Astrocyte of the spinal cord (primary cell): ENCODE results near the gene TAAR9.

ENCODE experiments used
- DNase-seq: peaks from one replicate; pipeline ENCODE4 v3.0.0; 2011; ENCODE audit warnings: low read depth, low spot score
- H3K4me3 ChIP-seq: 2 replicates; pipeline ENCODE4 v1.5.1; 2011; ENCODE audit warnings: low read depth, mild to moderate bottlenecking, low read length, moderate library complexity
- in situ Hi-C: cut with HindIII; loops from 2 replicates; pipeline ENCODE4 v1.10.0; 2017; ENCODE audit warnings: low sequenced_read_pairs
- TF ChIP-seq, protein P1 (sequence below): IDR thresholded peaks from 2 replicates; pipeline ENCODE4 v1.5.1; 2012; ENCODE audit warnings: low read depth, mild to moderate bottlenecking, low read length, inconsistent platforms

TAAR9 gene

DNA sequence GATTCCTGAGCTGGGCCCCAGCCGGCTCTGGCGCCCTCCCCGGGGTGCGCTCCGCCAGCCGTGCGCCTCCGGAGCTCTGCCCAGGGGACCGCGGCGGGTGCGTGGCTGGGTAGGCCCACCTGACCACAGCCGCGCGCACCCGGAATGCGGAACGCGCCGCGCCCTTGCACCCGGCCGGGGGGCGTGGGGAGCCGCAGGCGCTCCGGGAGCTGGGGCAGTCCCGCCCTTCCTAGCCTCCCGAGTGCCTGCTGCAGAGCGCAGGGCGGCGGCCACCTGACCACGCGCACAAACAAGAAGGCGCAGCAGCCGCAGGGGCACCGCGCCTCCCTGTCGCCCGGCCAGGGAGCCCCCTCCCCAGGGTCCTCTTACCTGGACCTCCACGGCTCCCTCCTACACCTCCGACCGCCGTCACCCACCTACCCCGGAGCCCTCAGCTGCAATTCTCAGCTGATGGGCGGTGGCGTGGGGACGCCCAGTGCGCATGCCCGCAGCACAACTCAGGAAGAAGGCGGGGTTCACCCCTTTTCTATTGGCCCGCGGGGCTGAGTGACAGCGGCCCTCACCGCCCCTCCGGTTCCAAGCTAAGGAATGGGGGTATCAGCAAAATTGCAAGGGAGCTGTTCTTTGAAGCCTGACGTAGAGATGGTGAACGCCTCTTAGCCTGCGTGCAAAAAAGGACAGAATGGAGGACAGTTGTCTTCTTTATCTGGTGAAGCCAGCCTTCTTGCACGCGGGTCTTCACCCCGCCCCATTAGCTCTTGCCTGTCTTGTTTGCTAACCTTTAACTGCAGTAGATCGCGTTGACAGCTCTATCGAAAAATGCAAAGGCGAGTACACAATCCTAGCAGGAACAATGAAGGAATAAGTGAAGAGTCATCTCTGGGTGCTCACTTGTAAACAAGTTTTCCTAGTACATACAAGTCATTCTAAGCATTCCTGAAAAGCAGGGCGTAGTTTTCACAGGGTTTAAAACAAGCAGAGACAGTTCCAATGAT is 25.1 kb upstream of the TAAR9 start, which contains the start of gene STX7:
Gene STX7 (minus strand): TSS at position 479 of the 995 bp plus-strand sequence. CDS start 9,586 bp downstream, outside the sequence.
- TF ChIP-seq, protein P1, sequence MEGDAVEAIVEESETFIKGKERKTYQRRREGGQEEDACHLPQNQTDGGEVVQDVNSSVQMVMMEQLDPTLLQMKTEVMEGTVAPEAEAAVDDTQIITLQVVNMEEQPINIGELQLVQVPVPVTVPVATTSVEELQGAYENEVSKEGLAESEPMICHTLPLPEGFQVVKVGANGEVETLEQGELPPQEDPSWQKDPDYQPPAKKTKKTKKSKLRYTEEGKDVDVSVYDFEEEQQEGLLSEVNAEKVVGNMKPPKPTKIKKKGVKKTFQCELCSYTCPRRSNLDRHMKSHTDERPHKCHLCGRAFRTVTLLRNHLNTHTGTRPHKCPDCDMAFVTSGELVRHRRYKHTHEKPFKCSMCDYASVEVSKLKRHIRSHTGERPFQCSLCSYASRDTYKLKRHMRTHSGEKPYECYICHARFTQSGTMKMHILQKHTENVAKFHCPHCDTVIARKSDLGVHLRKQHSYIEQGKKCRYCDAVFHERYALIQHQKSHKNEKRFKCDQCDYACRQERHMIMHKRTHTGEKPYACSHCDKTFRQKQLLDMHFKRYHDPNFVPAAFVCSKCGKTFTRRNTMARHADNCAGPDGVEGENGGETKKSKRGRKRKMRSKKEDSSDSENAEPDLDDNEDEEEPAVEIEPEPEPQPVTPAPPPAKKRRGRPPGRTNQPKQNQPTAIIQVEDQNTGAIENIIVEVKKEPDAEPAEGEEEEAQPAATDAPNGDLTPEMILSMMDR, result no peak
- in situ Hi-C loops, result no loop called here
- peak; percentile 90 for DNase-seq
- peak within 1 kb of the TSS; percentile 82 for H3K4me3 ChIP-seq

- in situ Hi-C loops, result no loop called here
Observed at GRCh38 chr6:132513831-132514545, 24.1 kb upstream of the TAAR9 start.

DNA sequence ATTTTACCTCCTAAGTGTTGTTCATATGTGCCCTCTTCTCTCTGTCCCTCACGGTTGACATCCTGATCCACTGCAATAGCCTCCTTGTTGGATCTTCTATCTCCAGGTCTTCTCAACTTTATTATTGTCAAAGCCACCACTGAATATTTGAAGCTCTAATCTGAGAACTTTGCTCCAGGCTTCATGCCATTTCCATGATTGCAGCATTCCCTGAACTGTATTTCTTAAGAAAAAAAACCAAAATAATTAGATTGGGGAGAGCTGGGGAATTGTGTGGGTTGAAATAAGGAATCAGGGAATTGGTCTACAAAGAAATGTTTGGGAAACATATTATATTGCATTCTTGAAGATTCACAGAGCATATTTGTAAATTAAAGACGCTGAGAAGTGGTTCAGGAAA is 22.7 kb upstream of the TAAR9 start:
- DNase-seq, result no peak
- in situ Hi-C loops, result no loop called here
- TF ChIP-seq, protein P1, result no peak
- H3K4me3 ChIP-seq, result no peak overlapping the region

More at GRCh38 chr6:132513831-132514545, 24.1 kb upstream of the TAAR9 start:
- no peak overlapping the region for H3K4me3 ChIP-seq
- DNase-seq, result no peak
- TF ChIP-seq, protein P1, result no peak

GRCh38 chr6:132520953-132521352 is 17.1 kb upstream of the TAAR9 start:
- in situ Hi-C loops, result no loop called here
- DNase-seq, result peak; percentile 35
- TF ChIP-seq, protein P1, result no peak

DNA sequence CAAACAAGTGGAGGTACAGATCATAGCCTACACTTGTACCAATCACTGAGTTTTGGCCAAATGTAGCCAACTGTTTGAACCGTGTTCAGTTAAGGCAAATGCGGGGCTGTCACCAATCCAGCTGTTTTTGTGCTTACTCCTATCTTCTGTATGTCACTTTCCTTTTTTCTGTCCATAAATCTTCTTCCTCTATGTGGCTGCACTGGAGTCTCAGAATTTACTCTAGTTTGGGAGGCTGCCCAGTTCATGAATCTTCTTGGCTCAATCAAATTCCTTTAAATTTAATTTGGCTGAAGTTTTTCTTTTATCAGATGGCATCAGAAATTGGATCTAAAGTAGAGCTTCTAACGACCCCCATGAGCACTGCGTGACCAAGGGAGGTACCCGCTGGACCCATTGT is 13.4 kb upstream of the TAAR9 start:
- no peak for DNase-seq
- TF ChIP-seq, protein P1, result no peak
- H3K4me3 ChIP-seq, result no peak overlapping the region
- in situ Hi-C loops, result no loop called here

More at GRCh38 chr6:132520953-132521352, 17.1 kb upstream of the TAAR9 start:
- no peak overlapping the region for H3K4me3 ChIP-seq

DNA sequence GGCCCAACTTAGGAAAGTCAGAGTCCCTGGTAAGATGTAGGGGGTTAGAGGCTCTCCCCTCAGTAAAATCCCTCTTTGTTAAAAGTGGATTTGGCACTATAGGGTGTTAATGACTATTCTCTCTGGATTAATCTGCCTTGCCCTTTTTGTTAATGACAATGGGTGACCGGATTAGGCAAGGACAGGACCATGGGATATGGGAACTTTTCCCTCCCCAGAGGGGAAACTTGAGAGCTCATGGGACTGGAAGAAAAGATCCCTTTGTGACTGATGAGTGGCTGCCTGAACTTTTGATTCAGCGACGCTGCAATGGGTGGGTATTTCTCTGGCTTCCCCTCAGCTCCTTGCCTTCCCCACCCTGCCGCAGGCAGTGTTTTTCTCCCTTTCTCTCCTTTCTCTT is 12.2 kb upstream of the TAAR9 start:
- no peak for DNase-seq
- in situ Hi-C loops, result no loop called here
- H3K4me3 ChIP-seq, result no peak overlapping the region
- TF ChIP-seq, protein P1, result no peak
